Lower leg skin (tissue), 3 donors: ENCODE results near the gene TFEB.

Experiments used
- CTCF ChIP-seq, 3 donors: fragments of 450-650 bp; IDR thresholded peaks; one replicate each; pipeline ENCODE4 v1.5.1; 2016; ENCODE audit warnings: antibody characterized with exemption in 3 of 3, mild to moderate bottlenecking in 3 of 3, moderate library complexity in 2 of 3
- POLR2A ChIP-seq, 2 donors: fragments of 450-650 bp; IDR thresholded peaks; one replicate each; pipeline ENCODE4 v1.6.1; 2016 to 2017; ENCODE audit warnings: antibody characterized with exemption in 2 of 2, mild to moderate bottlenecking in 1 of 2, moderate library complexity in 1 of 2

GRCh38 chr6:41781366-41781730, 45.9 kb upstream of the TFEB start:
- TF ChIP-seq CTCF (IDR thresholded peaks at IDR 0.05) (no peak), POLR2A (IDR thresholded peaks at IDR 0.05) (no peak)
